Measurements from ENCODE around the gene DEPP1. TPM values are rescaled to one million over a fixed set of nuclear protein-coding genes. Genes with fewer than 3 reads are reported as not detected.

DEPP1 gene
- total and polyA plus RNA-seq, 2 of the 4 experiments (the other 2 are of a cell fraction) = 13.6 to 30.0 TPM

GRCh38 chr10:44951576-44952226 is 26.9 kb downstream of the DEPP1 start:
- H2AFZ ChIP-seq (replicated peaks; ENCODE audit: low read length, poor library complexity) = no peak overlapping the region
- H4K5ac ChIP-seq (ENCODE audit: low read depth, low read length) = no peak overlapping the region
- TF ChIP-seq CTCF (conservative IDR thresholded peaks at IDR 0.05; ENCODE audit: low read depth, low read length) (no peak), MAFK (IDR thresholded peaks at IDR 0.05; ENCODE audit: low read depth, low read length) (no peak), NFE2L2 (IDR thresholded peaks at IDR 0.05; ENCODE audit: low read depth, low read length) (no peak), SMC3 (IDR thresholded peaks at IDR 0.05; ENCODE audit: low read depth, low read length) (no peak), FOS (IDR thresholded peaks at IDR 0.05; ENCODE audit: low read depth, low read length) (no peak), MAZ (IDR thresholded peaks at IDR 0.05; ENCODE audit: borderline replicate concordance, low read depth, low read length) (no peak), RAD21 (IDR thresholded peaks at IDR 0.05; ENCODE audit: low read length) (no peak), RFX5 (IDR thresholded peaks at IDR 0.05; ENCODE audit: low read depth, low read length) (no peak), ELK1 (IDR thresholded peaks at IDR 0.05; ENCODE audit: borderline replicate concordance, low read depth, low read length) (no peak), CEBPB (IDR thresholded peaks at IDR 0.05; ENCODE audit: low read depth, low read length) (no peak), USF2 (IDR thresholded peaks at IDR 0.05; ENCODE audit: low read depth, low read length) (no peak), BHLHE40 (IDR thresholded peaks at IDR 0.05; ENCODE audit: low read depth, low read length) (no peak), POLR2A (IDR thresholded peaks at IDR 0.05; ENCODE audit: low read depth, low read length) (no peak), MXI1 (IDR thresholded peaks at IDR 0.05; ENCODE audit: borderline replicate concordance, low read depth, low read length) (no peak), RCOR1 (IDR thresholded peaks at IDR 0.05; ENCODE audit: insufficient replicate concordance, low read length) (no peak), CHD1 (IDR thresholded peaks at IDR 0.05; ENCODE audit: low read depth, low read length) (no peak)
- no peaks in the 10 kb centered on the region for H3K27me3 ChIP-seq (ENCODE audit: control insufficient read depth, insufficient read depth, low read length)
- peaks cover under 1% of the 10 kb centered on the region; the same call in 1 of the 2 replicates for H3K9me3 ChIP-seq (ENCODE audit: control insufficient read depth, insufficient read depth, low read length)
- H2AK9ac ChIP-seq (replicated peaks; ENCODE audit: low read depth, low read length, poor library complexity) = no peak overlapping the region
- H3K36me3 ChIP-seq (ENCODE audit: control insufficient read depth, insufficient read depth, low read length) = peaks cover 7% of the 10 kb centered on the region; the same call in 1 of the 2 replicates
- no peak overlapping the region for H4K8ac ChIP-seq (ENCODE audit: low read depth in 2 of 2, low read length in 2 of 2)
- H2BK20ac ChIP-seq (ENCODE audit: low read depth, low read length) = no peak overlapping the region
- WGBS, 2 experiments (ENCODE audit: extremely low coverage in 2 of 2, insufficient read length in 1 of 2) = no CpG with 5 or more reads among the region's 7 CpGs
- H3K14ac ChIP-seq (replicated peaks; ENCODE audit: low read depth, low read length) = no peak overlapping the region
- no peak overlapping the region for H3K18ac ChIP-seq (ENCODE audit: low read depth, low read length)
- no peak for DNase-seq
- no peak for ATAC-seq (ENCODE audit: low read depth)
- no peak overlapping the region for H2BK15ac ChIP-seq (ENCODE audit: low read depth, low read length)
- POLR2A ChIA-PET (ENCODE audit: unreplicated experiment) = no interaction called here
- no peak overlapping the region for H2BK5ac ChIP-seq (ENCODE audit: low read depth, low read length, poor library complexity, severe bottlenecking)
- H3K4me1 ChIP-seq (ENCODE audit: control insufficient read depth, insufficient read depth, low read length) = peaks cover 9% of the 10 kb centered on the region
- dilution Hi-C loops (cut with HindIII; ENCODE audit: low sequenced_read_pairs, unreplicated experiment) = no loop called here
- H2BK120ac ChIP-seq (ENCODE audit: low read depth, low read length) = no peak overlapping the region
- peaks cover 3 to 5% of the 10 kb centered on the region in 2 experiments; a peak in 1 of 4 replicates for H3K79me1 ChIP-seq (ENCODE audit: low read depth in 1 of 2, low read length in 2 of 2)
- H3K27ac ChIP-seq (ENCODE audit: insufficient read depth, low read length) = no peak overlapping the region
- CTCF ChIA-PET = no interaction called here
- no peak overlapping the region for H3K4ac ChIP-seq (ENCODE audit: low read depth, low read length)
- no peak overlapping the region for H3K9ac ChIP-seq (ENCODE audit: low read depth, low read length)
- H3K4me3 ChIP-seq (ENCODE audit: insufficient read depth, low read depth, low read length) = no peak overlapping the region
- no peak overlapping the region for H3K23ac ChIP-seq (ENCODE audit: low read depth, low read length)
- peaks cover 6% of the 10 kb centered on the region for H3K9me1 ChIP-seq (ENCODE audit: insufficient read depth, low read length)
- no peaks in the 10 kb centered on the region for H4K20me1 ChIP-seq (ENCODE audit: insufficient read depth, low read length)
- H4K91ac ChIP-seq (ENCODE audit: insufficient read depth, low read depth, low read length) = no peak overlapping the region
- H3K56ac ChIP-seq (ENCODE audit: extremely low read depth, insufficient read depth, low read length) = no peak overlapping the region
- in situ Hi-C loops (cut with MboI; ENCODE audit: low sequenced_read_pairs) = no loop called here
- intact Hi-C loops (cut with micrococcal nuclease) = no loop called here
- H3K4me2 ChIP-seq (ENCODE audit: low read depth, low read length) = no peak overlapping the region
- H2AK5ac ChIP-seq (ENCODE audit: low read depth, low read length) = no peak overlapping the region
- no TSS peak for BruUV-seq (replicated peaks)

Measured in IMR-90 (cell line).